ENCODE data around the gene ALG1L2.
"Not testable (repeated sequence)": the region's sequence is repeated elsewhere in the genome, so short reads cannot be mapped to it uniquely, and the experiment has no call there.

Gene ALG1L2

GRCh38 chr3:130125406-130125805 lies 43.8 kb downstream of the ALG1L2 start:
- DNase-seq, result peak; percentile 40 to 63 (median 50)

- DNase-seq, result not testable (repeated sequence)
Measured at GRCh38 chr3:130136337-130136736, 54.7 kb downstream of the ALG1L2 start.

GRCh38 chr3:130137685-130138084 lies 56.1 kb downstream of the ALG1L2 start:
- not testable (repeated sequence) for DNase-seq

DNA sequence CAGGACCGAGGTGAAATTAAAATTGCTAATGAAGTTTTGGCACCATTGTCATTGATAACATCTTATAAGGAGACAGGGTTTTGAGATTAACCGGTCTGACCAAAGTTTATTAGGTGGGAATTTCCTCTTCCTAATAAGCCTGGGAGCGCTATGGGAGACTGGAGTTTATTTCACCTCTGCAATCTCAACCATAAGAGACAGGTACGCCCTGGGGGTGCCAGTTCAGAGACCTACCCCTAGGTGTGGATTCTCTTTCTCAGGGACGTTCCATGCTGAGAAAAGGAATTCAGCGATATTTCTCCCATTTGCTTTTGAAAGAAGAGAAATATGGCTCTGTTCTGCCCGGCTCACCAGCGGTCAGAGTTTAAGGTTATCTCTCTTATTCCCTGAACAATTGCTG lies 57.4 kb downstream of the ALG1L2 start:
- DNase-seq, result not testable (repeated sequence)

GRCh38 chr3:130140756-130141155 lies 59.1 kb downstream of the ALG1L2 start:
- not testable (repeated sequence) for DNase-seq

GRCh38 chr3:130143648-130144327 lies 62.2 kb downstream of the ALG1L2 start:
- not testable (repeated sequence) for DNase-seq

GRCh38 chr3:130144328-130144650 lies 62.7 kb downstream of the ALG1L2 start:
- DNase-seq, result not testable (repeated sequence)

GRCh38 chr3:130145456-130145855 lies 63.8 kb downstream of the ALG1L2 start:
- not testable (repeated sequence) for DNase-seq

- not testable (repeated sequence) for DNase-seq
Measured at GRCh38 chr3:130146465-130146864, 64.8 kb downstream of the ALG1L2 start.

Measured in suppressor macrophage (primary cell).